Measurements from ENCODE around the gene TRIM26.

TRIM26 gene

GRCh38 chr6:30184417-30185031, 28.7 kb downstream of the TRIM26 start:
- no peak overlapping the region for H3K4me3 ChIP-seq (ENCODE audit: low read depth, low read length)
- TF ChIP-seq CTCF (IDR thresholded peaks at IDR 0.05; ENCODE audit: borderline replicate concordance, insufficient read depth, low read depth, low read length): no peak

GRCh38 chr6:30180145-30180544, 33.1 kb downstream of the TRIM26 start:
- TF ChIP-seq CTCF (IDR thresholded peaks at IDR 0.05; ENCODE audit: borderline replicate concordance, insufficient read depth, low read depth, low read length): no peak
- no peak overlapping the region for H3K4me3 ChIP-seq (ENCODE audit: low read depth, low read length)

- H3K4me3 ChIP-seq (ENCODE audit: low read depth, low read length): no peak overlapping the region
- TF ChIP-seq CTCF (IDR thresholded peaks at IDR 0.05; ENCODE audit: borderline replicate concordance, insufficient read depth, low read depth, low read length): no peak
These were observed 34.4 kb downstream of the TRIM26 start for GRCh38 chr6:30178837-30179236.

GRCh38 chr6:30175765-30176164, 37.4 kb downstream of the TRIM26 start:
- TF ChIP-seq CTCF (IDR thresholded peaks at IDR 0.05; ENCODE audit: borderline replicate concordance, insufficient read depth, low read depth, low read length): no peak
- no peak overlapping the region for H3K4me3 ChIP-seq (ENCODE audit: low read depth, low read length)

- no peak overlapping the region for H3K4me3 ChIP-seq (ENCODE audit: low read depth, low read length)
- no peak for TF ChIP-seq CTCF (IDR thresholded peaks at IDR 0.05; ENCODE audit: borderline replicate concordance, insufficient read depth, low read depth, low read length)
These were observed 40.5 kb downstream of the TRIM26 start for GRCh38 chr6:30172681-30173080.

GRCh38 chr6:30171677-30172471, 41.3 kb downstream of the TRIM26 start:
- H3K4me3 ChIP-seq (ENCODE audit: low read depth, low read length): no peak overlapping the region
- no peak for TF ChIP-seq CTCF (IDR thresholded peaks at IDR 0.05; ENCODE audit: borderline replicate concordance, insufficient read depth, low read depth, low read length)
